GM19099 (cell line): Measurements from ENCODE around the gene LMO2.

Experiments
- POLR2A ChIP-seq: IDR thresholded peaks from 3 replicates; pipeline ENCODE4 v1.6.1; 2011; ENCODE audit warnings: low read depth; ENCODE audit not compliant: insufficient read length; ENCODE audit errors: extremely low read depth

Gene LMO2

GRCh38 chr11:33861941-33862589 lies 29.8 kb downstream of the LMO2 start:
- TF ChIP-seq POLR2A, result no peak

- TF ChIP-seq POLR2A, result no peak
Measured at GRCh38 chr11:33861386-33861785, 30.5 kb downstream of the LMO2 start.

DNA sequence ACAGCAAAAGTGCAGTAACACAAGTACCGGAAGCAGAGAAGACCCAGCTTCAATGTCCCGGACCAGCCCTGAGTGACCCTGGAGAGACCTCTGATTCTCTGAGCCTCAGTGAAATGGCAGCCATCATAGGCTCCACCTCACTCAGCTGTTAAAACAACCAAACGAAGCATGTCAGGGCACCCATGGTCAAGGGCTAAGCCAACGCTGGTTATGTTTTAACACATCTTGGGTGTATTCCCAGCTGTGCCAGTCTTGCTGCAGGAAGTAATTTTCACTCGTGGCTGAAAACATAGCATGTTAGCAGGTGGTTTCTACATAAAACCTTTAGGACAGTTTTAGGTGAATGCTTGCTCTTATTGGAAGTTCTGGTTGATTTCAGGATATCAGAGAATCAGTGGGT lies 30.9 kb downstream of the LMO2 start:
- no peak for TF ChIP-seq POLR2A

DNA sequence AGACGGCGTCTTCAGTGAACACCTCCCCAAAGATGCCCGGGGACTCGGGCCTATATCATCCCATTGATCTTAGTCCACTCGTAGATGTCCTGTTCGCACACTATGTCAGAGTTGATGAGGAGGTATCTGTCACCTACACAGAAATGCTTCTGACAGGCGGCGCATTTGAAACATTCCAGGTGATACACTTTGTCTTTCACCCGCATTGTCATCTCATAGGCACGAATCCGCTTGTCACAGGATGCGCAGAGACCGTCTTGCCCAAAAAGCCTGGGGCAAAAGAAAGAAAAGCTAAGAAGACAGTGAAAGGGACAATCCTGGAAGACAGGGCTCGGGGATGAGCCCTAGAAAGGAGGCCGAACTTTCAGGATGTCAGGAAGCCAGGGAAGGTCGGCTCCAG lies 32.6 kb downstream of the LMO2 start:
- no peak for TF ChIP-seq POLR2A

GRCh38 chr11:33857933-33858371 lies 33.9 kb downstream of the LMO2 start:
- TF ChIP-seq POLR2A, result no peak

DNA sequence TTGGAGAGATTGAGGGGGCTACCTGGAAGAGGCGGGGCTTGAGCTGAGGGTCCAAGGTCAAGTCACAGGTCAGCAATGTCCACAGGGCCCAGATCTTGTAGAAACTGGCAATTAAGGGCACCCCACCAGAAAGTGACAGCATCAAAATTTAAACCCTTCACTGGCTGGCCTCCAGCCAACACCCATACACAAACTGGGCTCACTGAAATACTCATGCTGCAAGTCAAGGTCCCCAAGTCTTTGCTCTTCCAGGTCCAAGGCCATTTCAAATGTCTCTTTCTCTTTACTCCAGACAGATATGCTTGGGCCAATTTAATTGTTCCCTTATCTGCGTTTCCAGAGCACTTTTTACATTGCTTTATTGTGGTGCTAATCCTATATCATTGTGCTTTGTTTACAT lies 36.4 kb downstream of the LMO2 start:
- no peak for TF ChIP-seq POLR2A

- TF ChIP-seq POLR2A, result no peak
Measured at GRCh38 chr11:33848717-33849390, 43.0 kb downstream of the LMO2 start.

DNA sequence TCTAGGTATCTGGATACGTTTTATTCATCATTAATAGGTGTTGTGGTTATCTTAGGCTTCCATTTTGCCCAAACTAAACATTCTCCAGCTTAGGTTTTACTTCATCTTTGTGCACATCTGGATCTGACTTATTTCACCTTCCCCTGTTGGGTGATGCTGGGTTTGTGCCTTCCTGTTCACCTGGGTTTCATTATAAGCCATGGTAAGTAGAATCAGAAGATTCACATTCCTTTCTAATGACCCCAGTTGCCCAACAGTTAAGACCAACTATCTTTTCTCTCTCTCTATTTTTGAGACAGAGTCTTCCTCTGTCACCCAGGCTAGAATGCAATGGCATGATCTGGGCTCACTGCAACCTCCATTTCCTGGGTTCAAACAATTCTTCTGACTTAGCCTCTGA lies 44.6 kb downstream of the LMO2 start:
- TF ChIP-seq POLR2A, result no peak

DNA sequence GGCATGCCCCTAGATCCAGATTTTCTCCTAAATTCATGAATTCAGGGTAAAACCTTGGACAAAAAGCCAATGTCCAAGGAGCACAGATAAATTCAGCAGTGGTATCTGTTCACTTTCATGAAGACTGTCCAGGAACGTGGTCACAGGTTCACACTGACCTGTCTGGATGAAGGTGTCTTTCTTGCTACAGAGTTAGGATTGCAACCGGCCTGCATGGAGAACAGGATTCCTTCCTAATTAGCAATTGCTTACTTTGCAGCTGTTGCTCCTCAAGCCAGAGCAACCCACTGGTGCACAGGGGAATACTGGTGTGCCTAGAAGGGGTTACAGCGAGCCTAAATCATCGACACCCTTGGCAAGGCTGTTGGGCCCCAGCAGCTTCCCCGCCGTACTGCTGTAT lies 47.6 kb downstream of the LMO2 start:
- TF ChIP-seq POLR2A, result no peak

DNA sequence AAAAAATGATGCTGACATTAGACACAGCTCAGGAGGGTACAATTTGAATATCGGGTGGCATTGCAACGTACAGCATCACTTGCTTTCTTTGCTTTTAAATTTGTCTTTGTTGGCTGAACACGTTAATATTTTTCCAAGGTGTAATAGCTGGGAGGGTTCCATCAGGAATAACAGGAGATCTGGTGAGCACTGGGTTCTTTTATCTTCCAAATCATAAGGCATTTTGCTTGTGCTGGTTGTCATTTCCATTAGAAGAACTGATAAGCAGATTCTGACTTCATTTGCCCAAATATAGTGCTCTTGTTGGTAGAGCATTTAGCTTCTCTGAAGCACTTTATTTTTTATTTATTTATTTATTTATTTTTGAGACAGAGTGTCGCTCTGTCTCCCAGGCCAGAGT lies 48.9 kb downstream of the LMO2 start:
- TF ChIP-seq POLR2A, result no peak

DNA sequence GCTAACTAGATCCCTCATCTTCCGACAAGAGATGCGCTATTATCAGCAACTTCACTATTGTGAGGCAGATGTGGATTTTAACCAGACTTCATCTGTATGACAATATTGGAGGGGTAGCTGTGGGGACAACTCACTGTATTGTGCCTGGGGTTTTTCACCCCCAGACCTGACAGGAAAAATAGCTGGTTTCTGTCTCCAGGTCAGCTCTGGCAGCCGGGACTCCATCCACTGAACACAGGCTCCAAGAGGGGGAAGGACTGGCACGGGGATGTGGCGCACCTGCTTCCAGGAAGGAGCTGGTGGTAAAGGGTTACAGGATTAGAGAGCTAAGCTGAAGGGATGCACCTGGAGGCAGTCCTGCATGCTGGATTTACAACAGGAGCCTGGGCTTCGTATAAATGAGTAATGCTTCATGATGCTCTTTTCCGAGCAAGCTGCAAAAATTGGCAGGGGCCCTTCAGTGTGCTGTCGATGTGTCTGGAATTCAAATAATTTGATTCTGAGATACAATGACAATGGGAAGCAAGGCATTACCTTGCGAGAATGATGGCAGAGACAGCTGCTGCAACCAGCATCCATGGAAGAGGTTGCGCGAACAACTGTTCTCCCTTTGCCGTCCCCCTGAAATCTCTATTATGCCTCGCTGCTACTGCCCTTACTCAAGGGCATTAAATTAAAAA lies 49.5 kb downstream of the LMO2 start:
- no peak for TF ChIP-seq POLR2A

GRCh38 chr11:33835143-33835878 lies 56.6 kb downstream of the LMO2 start:
- no peak for TF ChIP-seq POLR2A

DNA sequence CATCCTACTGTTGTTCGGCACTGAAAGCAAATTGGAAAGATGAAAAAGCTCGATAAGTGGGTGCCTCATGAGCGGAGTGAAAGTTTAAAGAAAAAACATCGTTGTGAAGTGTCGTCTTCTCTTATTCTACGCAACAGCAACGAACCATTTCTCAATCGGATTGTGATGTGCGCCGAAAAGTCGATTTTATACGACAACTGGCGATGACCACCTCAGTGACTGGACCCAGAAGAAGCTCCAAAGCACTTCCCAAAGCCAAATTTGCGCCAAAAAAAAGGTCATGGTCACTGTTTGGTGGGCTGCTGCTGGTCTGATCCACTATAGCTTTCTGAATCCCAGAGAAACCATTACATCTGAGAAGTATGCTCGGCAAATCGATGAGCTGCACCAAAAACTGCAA lies 59.2 kb downstream of the LMO2 start:
- TF ChIP-seq POLR2A, result no peak

- no peak for TF ChIP-seq POLR2A
Measured at GRCh38 chr11:33830903-33831648, 60.8 kb downstream of the LMO2 start.
